ENCODE measurements around the gene TNS3.

GRCh38 chr7:47314728-47315607, 266.9 kb downstream of the TNS3 start:
- TF ChIP-seq CTCF (IDR thresholded peaks at IDR 0.05; ENCODE audit: insufficient read depth, low read depth, low read length) (no peak), EZH2 (IDR thresholded peaks at IDR 0.05; ENCODE audit: insufficient read depth, low read length) (no peak)
